ENCODE measurements around the gene GPR83.

DNA sequence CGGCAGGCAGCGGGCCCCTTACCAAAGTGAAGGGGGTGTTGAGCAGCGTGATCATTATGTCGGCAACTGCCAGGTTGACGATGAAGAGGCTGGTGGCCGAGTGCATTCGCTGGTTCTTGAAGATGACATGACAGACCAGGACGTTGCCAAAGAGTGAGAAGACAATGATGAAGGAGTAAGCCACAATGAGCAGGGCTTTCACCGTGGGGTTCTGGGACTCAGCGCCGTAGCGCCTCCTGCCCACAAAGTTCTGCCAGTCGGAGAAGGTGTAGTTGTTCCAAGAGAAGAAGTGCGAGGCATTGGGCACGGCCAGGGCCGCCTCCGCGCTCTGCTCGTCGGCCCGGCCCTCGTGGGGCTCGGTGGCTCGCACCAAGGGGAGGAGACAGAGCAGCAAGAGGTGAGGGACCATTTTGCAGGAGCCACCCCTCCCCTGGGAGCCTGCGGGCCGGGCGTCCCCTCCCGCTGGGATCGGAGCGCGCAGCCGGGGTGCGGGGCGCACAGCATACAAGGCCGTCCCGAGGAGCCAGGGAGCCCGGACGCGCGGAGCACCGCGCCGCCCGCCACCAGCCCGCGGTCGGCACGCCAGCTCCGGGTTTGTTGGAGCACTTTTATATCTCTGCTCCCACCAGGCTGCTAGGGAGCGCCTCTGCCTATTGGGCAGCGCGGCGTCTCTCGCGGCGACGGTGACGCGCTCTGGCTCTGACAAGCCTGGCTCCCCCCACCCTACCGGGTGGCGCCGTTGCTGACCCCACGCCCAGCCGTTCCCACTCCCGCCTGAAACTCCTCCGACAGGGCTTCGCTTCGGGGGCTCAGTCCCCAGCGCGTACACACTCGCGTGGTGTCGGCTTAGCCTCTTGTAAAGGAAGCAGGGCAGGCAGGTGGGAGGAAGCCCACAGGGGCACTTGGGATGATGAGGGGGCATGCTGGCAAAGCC is at the start of gene GPR83:
- TF ChIP-seq, protein P1, sequence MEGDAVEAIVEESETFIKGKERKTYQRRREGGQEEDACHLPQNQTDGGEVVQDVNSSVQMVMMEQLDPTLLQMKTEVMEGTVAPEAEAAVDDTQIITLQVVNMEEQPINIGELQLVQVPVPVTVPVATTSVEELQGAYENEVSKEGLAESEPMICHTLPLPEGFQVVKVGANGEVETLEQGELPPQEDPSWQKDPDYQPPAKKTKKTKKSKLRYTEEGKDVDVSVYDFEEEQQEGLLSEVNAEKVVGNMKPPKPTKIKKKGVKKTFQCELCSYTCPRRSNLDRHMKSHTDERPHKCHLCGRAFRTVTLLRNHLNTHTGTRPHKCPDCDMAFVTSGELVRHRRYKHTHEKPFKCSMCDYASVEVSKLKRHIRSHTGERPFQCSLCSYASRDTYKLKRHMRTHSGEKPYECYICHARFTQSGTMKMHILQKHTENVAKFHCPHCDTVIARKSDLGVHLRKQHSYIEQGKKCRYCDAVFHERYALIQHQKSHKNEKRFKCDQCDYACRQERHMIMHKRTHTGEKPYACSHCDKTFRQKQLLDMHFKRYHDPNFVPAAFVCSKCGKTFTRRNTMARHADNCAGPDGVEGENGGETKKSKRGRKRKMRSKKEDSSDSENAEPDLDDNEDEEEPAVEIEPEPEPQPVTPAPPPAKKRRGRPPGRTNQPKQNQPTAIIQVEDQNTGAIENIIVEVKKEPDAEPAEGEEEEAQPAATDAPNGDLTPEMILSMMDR (IDR thresholded peaks at IDR 0.05), result no peak
- no peak for TF ChIP-seq POLR2A (IDR thresholded peaks at IDR 0.05)

Measured in body of pancreas (tissue), 4 donors.